Mesenteric fat pad (tissue), 1 donor: ENCODE measurements around the gene MCM10. TPM values are rescaled to one million over a fixed set of nuclear protein-coding genes. Genes with fewer than 3 reads are reported as not detected.

Experiments
- DNase-seq: peaks from one replicate; pipeline ENCODE4 v3.0.0-alpha.2; 2020; ENCODE audit warnings: low spot score
- total RNA-seq: library from RNA; stranded (reverse); fragmentation: NEBNext Ultra II Directional; extraction: Animal tissue kit (Norgen Biotek cat#: 25700); gene quantifications from one replicate; pipeline ENCODE4 v1.2.1, GENCODE V29; 2021
- donor health status: DM: yes; HTN: yes; CAD: no.

MCM10 gene
- total RNA-seq, 1 donor from 2014 or later: 1.2 TPM

GRCh38 chr10:13163859-13164258 is 2.5 kb downstream of the MCM10 start:
- no peak for DNase-seq

- DNase-seq: no peak
These were observed 3.8 kb downstream of the MCM10 start for GRCh38 chr10:13165177-13165576.

GRCh38 chr10:13167568-13167967 is 6.2 kb downstream of the MCM10 start:
- DNase-seq: no peak

- no peak for DNase-seq
These were observed 7.4 kb downstream of the MCM10 start for GRCh38 chr10:13168781-13169180.

- no peak for DNase-seq
These were observed 12.3 kb downstream of the MCM10 start for GRCh38 chr10:13173616-13174015.

GRCh38 chr10:13180788-13181187 is 19.4 kb downstream of the MCM10 start:
- no peak for DNase-seq

GRCh38 chr10:13182424-13182823 is 21.1 kb downstream of the MCM10 start:
- DNase-seq: no peak

- DNase-seq: no peak
These were observed 22.3 kb downstream of the MCM10 start for GRCh38 chr10:13183625-13184024.

- DNase-seq: no peak
These were observed 22.9 kb downstream of the MCM10 start for GRCh38 chr10:13184276-13184675.

GRCh38 chr10:13184730-13185514 is 23.6 kb downstream of the MCM10 start:
- no peak for DNase-seq

GRCh38 chr10:13187135-13187534 is 25.8 kb downstream of the MCM10 start:
- no peak for DNase-seq

- DNase-seq: no peak
These were observed 27.2 kb downstream of the MCM10 start for GRCh38 chr10:13188593-13188992.

GRCh38 chr10:13189961-13190360 is 28.6 kb downstream of the MCM10 start:
- no peak for DNase-seq

- DNase-seq: no peak
These were observed 29.5 kb downstream of the MCM10 start for GRCh38 chr10:13190816-13191215.

- DNase-seq: no peak
These were observed 30.0 kb downstream of the MCM10 start for GRCh38 chr10:13191362-13191761.

GRCh38 chr10:13193637-13194036 is 32.3 kb downstream of the MCM10 start:
- no peak for DNase-seq

- no peak for DNase-seq
These were observed 33.7 kb downstream of the MCM10 start for GRCh38 chr10:13195016-13195415.

GRCh38 chr10:13201132-13201531 is 39.8 kb downstream of the MCM10 start:
- no peak for DNase-seq

GRCh38 chr10:13206091-13206490 is 44.7 kb downstream of the MCM10 start:
- peak; percentile 60 for DNase-seq

- peak; percentile 8 for DNase-seq
These were observed 45.4 kb downstream of the MCM10 start for GRCh38 chr10:13206546-13207443.

- DNase-seq: peak; percentile 33
These were observed 51.8 kb downstream of the MCM10 start for GRCh38 chr10:13213163-13213562.

- peak; percentile 18 for DNase-seq
These were observed 57.5 kb downstream of the MCM10 start for GRCh38 chr10:13218878-13219277.
